ENCODE measurements around the gene BRD7.

BRD7 gene

DNA sequence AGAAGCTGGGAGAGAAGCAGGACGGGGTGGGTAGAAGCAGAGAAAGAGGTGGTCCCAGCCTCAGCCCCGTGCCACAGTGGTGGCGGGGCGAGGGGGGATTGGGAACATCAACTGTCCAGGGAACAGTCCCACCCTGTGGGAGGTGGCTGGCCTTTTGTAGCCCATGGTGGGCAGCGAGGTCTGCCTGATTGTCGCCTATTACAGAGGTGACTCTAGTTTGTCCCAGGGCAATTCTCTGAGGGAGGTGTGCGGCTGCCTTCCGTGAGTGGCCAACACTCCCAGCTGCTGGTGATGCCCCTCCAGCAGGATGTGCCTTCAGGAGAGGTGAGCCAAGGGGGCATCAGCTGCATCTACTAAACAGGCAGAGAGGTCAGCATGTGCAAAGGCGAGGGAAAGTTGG, 5.0 kb upstream of the BRD7 start:
- Mint-ChIP-seq H3K27me3 (ENCODE audit: low read depth) (peaks cover 13% of the 10 kb centered on the region), H3K27ac (no peak overlapping the region), H3K4me3 (no peak overlapping the region)

DNA sequence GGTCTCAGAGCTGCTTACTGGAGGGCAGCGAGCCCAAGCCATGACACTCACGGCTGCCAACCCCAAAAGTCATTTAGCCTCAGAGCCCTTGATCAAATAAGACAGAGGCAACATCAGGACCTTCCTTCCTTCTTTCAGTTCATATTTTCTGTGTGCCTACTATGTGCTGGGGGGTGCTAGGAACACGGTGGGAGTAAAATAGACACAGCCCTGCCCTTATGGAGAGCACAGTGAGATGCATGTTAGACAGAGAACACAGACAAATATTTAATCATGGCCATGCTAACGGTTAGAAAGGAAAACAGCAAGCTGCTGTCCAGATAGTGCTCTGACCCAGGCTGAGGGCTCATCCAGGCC, 4.5 kb upstream of the BRD7 start:
- Mint-ChIP-seq H3K27ac (no peak overlapping the region), H3K4me1 (ENCODE audit: low read depth) (peaks cover 9% of the 10 kb centered on the region)

More for the DNA sequence above, 5.0 kb upstream of the BRD7 start:
- peaks cover 1% of the 10 kb centered on the region for H3K36me3 Mint-ChIP-seq (ENCODE audit: low read depth)
- no peaks in the 10 kb centered on the region for H3K9me3 Mint-ChIP-seq
- H3K4me1 Mint-ChIP-seq (ENCODE audit: low read depth), result peaks cover 9% of the 10 kb centered on the region

DNA sequence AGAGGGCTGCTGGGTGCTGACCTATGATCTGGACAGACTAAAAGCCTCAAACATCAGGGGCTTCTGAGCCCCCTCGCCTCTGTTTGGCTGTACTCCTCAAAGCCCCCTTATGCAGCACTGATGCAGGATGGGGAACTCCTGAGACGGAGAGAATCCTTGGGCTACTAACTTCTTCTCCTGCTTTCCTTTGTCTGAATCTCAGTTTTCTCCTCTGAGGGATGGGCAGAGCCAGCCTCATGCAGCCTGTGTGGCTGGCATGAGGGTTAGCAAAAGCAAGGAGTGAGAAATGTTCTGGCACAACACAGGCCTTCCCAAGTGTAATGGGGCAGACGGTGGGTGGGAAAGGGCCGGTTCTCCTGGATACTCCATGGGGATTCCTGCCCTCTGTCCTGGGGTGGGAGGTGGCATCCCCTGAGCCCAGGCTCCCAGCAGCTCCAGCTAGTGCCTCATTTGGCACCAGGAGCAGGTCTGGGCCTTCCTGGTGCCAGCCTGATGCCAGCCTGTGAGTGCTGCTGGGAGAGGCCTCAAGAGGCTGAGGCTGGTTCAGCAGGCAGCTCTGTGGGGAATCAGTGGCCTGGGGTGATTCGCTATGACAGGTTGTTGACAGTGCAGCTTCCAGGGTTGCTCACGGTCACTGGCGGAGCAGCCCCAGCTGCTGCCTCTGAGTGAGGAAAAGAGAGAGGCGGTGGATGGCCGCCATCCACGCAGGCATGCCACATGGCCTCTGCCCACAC, 4.0 kb upstream of the BRD7 start:
- no peaks in the 10 kb centered on the region for H3K9me3 Mint-ChIP-seq
- H3K4me1 Mint-ChIP-seq (ENCODE audit: low read depth), result peaks cover 13% of the 10 kb centered on the region
- peaks cover 5% of the 10 kb centered on the region for H3K36me3 Mint-ChIP-seq (ENCODE audit: low read depth)
- no peak overlapping the region for H3K27ac Mint-ChIP-seq
- H3K4me3 Mint-ChIP-seq, result no peak overlapping the region
- H3K27me3 Mint-ChIP-seq (ENCODE audit: low read depth), result peaks cover 13% of the 10 kb centered on the region

More for the DNA sequence above, 4.5 kb upstream of the BRD7 start:
- peaks cover 1% of the 10 kb centered on the region for H3K36me3 Mint-ChIP-seq (ENCODE audit: low read depth)
- no peaks in the 10 kb centered on the region for H3K9me3 Mint-ChIP-seq
- peaks cover 13% of the 10 kb centered on the region for H3K27me3 Mint-ChIP-seq (ENCODE audit: low read depth)
- no peak overlapping the region for H3K4me3 Mint-ChIP-seq

DNA sequence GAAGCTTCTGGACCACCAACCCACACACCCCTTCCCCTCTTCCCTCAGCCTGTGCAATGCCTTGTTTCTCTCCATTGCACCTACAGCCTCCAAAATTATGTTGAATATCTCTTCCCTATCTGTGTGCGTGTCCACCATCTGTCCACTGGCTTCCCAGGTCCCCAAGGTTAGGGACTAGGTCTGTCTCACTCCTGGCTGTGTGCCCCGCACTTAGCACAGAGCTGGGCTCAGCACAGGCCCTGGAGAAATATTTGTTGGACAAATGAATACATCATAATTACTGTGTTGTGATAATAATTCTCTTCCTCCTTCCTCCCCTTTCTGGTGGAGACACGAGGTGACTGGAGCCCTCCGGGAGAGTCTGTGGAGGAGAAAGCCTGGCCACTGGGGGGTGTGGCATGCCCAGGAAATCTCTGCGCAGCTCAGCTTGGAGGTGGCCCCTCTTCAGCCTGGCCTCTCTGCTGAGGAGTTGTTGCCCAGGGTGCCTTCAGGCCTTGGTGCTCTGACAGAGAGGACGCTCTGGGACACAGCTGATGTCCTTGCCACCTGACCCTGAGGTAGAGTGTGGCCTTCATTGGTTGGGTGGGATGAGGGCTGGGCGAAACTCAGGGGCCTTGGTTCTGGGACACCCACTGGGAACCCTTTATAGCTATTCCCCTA, 3.3 kb upstream of the BRD7 start:
- Mint-ChIP-seq H3K9me3 (no peaks in the 10 kb centered on the region), H3K27me3 (ENCODE audit: low read depth) (peaks cover 11% of the 10 kb centered on the region), H3K4me1 (ENCODE audit: low read depth) (peaks cover 18% of the 10 kb centered on the region), H3K27ac (no peak overlapping the region), H3K4me3 (no peak overlapping the region), H3K36me3 (ENCODE audit: low read depth) (peaks cover 8% of the 10 kb centered on the region)

DNA sequence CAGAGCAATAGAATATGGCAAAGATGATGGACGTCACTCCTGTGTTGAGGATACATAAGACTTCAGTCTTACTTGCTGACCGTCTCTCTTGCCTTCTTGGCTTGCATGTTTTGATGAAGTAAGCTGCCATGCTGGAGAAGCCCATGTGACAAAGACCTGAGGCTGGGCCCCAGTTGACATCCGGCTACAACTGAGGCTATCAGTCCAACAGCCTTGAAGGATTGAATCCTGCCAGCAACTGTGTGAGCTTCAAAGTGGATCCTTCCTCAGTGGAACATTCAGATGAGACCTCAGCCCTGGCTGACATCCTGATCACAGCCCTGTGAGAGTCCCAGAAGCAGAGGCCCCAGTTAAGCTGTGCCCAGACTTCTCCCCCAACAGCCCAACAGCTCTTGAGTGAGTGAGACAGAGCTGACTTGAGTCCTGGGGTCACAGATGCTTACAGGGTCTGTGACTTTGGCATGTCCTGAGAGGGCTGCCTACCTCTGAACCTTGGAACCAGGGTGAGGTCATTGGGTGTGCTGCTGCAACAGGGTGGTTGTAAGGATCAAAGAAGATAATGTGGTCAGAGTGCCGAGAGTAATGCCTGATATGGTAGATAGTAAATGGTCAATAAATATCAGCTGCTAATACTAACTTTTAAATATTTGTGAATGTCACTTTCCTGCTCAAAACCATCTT, 2.4 kb upstream of the BRD7 start:
- Mint-ChIP-seq H3K27ac (no peak overlapping the region), H3K36me3 (ENCODE audit: low read depth) (peaks cover 10% of the 10 kb centered on the region), H3K4me3 (no peak overlapping the region), H3K4me1 (ENCODE audit: low read depth) (peaks cover 24% of the 10 kb centered on the region), H3K9me3 (no peaks in the 10 kb centered on the region), H3K27me3 (ENCODE audit: low read depth) (peaks cover 9% of the 10 kb centered on the region)

DNA sequence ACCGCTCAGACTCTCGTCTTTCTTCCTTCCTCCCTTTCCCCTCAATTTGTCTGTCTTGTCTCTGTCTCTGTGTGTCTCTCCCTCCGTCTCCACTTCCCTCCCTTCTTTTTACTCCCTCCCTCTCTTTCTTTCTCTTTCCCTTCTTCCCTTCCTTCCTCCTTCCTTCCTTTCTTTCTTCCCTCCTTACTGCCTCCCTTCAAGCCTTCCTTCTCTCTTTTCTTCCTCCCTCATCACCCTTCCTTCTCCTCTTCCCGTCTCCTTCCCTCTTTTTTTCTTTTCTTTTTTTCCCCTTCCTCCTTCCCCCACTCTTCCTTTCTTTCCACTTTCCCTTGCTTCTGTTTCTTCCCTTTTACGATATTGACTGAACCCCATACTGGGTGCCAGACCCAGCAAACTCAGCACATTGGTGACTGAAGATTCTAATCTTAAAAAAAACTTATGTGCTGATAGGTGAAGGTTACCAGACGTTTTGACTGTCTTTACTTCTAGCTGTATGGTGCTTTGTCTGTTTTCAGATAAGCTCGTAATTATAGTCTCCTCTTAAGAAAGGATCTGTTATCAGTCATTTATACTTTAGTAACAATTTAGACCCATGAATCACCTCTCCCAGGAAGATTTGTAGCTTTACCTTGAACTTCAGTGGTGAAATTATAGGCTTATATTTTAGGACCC, 481 bp upstream of the BRD7 start:
- Mint-ChIP-seq H3K36me3 (ENCODE audit: low read depth) (peaks cover 21% of the 10 kb centered on the region), H3K4me3 (peak overlapping the region; percentile 86), H3K4me1 (ENCODE audit: low read depth) (peaks cover 36% of the 10 kb centered on the region), H3K27me3 (ENCODE audit: low read depth) (peaks cover 4% of the 10 kb centered on the region), H3K9me3 (no peaks in the 10 kb centered on the region), H3K27ac (peak overlapping the region; percentile 84)

DNA sequence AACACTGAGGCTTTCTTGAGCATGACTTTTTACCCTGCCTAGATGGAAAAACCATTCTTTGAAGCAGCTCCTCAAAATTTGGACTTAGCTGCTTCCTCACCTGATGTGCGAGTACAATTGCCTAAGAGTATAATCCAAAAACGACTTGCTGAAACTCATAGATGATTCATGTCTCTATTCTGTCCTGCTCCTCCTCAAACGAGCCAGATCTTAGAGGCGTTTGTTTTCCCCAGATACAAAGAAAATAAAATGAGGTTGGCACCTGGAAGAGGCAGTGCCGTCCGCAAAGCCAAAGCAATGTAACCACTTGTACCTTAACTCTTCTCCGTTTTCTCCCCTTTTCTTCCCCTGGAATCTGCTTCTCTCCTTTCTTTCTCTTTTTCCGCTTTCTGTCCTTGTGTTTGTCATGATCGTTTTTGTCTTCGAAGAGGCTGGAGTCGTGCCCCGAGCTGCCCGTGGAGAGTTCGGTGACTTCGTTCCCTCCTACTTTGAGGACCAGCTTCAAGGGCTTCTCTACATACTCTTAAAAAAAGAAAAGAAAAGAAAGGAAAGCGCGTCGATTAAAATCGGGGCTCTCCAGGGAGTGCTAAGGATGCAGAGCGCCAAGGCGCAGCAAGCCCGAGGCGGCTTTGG, 895 bp downstream of the BRD7 start:
- peak overlapping the region; percentile 81 for H3K27ac Mint-ChIP-seq
- no peaks in the 10 kb centered on the region for H3K9me3 Mint-ChIP-seq
- H3K4me1 Mint-ChIP-seq (ENCODE audit: low read depth), result peaks cover 40% of the 10 kb centered on the region
- H3K36me3 Mint-ChIP-seq (ENCODE audit: low read depth), result peaks cover 29% of the 10 kb centered on the region
- H3K4me3 Mint-ChIP-seq, result peak overlapping the region; percentile 95
- no peaks in the 10 kb centered on the region for H3K27me3 Mint-ChIP-seq (ENCODE audit: low read depth)

DNA sequence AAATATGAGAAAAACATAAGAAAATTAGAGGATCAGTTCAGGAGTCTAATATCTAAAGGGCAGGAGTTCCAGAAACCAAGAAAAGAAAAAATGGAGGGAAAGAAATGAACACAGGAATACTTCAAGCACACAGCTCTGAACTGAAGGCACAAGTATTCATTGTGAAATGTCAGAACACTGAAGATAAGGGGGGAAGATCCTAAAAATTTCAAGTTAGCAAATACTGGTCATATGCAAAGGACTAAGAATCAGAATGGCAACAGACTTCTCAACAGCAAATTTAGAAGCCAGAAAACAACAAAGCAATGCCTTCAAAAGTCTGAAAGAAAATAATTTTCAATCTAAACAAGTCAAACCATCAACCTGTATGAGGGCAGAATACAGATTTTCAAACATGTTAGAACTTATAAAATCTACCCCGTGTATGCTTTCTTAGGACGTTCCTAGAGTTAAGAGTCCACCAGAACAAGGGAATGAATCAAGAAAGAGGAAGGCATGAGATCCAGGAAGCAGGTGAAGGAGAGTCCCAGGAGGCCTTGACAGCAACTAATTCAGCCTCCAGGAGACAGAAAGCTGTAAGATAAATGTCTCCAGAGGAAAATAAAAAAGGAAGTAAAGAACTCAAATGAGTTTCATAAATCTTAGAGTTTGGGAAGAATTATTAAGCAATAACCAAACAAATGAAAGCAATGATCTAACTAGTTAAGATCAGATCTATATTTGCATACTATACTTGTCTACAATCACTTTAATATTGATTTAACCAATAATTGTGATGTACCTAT, 2.8 kb downstream of the BRD7 start:
- Mint-ChIP-seq H3K4me1 (ENCODE audit: low read depth) (peaks cover 49% of the 10 kb centered on the region), H3K36me3 (ENCODE audit: low read depth) (peaks cover 35% of the 10 kb centered on the region), H3K4me3 (peak overlapping the region; percentile 56)

DNA sequence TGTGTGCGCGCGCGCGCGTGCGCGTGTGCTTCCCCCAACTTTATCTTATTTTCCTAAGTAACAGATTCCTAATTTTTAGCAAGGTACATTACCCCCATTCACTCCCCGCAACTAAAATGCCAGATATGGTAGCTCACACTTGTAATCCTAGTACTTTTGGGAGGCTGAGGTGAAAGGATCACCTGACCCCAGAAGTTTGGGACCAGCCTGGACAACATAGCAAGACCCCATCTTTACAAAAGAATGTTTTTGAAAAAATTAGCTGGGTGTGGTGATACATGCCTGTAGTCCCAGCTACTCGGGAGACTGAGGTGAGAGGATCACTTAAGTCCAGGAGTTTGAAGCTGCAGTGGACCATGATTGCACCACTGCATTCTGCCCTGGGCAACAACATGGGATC, 5.1 kb downstream of the BRD7 start:
- Mint-ChIP-seq H3K4me1 (ENCODE audit: low read depth) (peaks cover 47% of the 10 kb centered on the region), H3K4me3 (no peak overlapping the region), H3K27ac (no peak overlapping the region), H3K27me3 (ENCODE audit: low read depth) (no peaks in the 10 kb centered on the region), H3K36me3 (ENCODE audit: low read depth) (peaks cover 36% of the 10 kb centered on the region), H3K9me3 (no peaks in the 10 kb centered on the region)

More for the DNA sequence above, 2.8 kb downstream of the BRD7 start:
- Mint-ChIP-seq H3K27me3 (ENCODE audit: low read depth) (no peaks in the 10 kb centered on the region), H3K27ac (no peak overlapping the region), H3K9me3 (no peaks in the 10 kb centered on the region)

DNA sequence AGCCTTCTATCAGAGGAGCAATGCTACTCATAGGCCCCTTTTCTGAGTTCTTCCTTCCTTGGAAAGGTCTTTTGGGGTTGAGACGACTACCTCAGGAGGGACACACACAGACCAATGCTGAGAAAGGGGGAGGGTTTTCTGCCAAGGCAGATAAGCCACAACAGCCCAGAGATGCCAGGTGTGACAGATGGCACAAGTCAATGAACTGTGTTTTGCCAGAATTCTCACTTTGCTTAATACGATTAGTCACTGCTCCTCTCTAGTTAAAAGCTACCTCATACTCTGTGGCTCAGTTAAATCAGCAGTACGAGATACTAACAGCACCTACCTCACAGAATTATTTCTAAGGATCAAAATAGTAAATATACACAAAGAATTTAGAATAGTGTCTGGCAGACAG, 8.0 kb downstream of the BRD7 start:
- peaks cover 27% of the 10 kb centered on the region for H3K36me3 Mint-ChIP-seq (ENCODE audit: low read depth)
- no peaks in the 10 kb centered on the region for H3K27me3 Mint-ChIP-seq (ENCODE audit: low read depth)
- H3K4me1 Mint-ChIP-seq (ENCODE audit: low read depth), result peaks cover 29% of the 10 kb centered on the region
- H3K9me3 Mint-ChIP-seq, result no peaks in the 10 kb centered on the region
- no peak overlapping the region for H3K27ac Mint-ChIP-seq
- H3K4me3 Mint-ChIP-seq, result no peak overlapping the region

DNA sequence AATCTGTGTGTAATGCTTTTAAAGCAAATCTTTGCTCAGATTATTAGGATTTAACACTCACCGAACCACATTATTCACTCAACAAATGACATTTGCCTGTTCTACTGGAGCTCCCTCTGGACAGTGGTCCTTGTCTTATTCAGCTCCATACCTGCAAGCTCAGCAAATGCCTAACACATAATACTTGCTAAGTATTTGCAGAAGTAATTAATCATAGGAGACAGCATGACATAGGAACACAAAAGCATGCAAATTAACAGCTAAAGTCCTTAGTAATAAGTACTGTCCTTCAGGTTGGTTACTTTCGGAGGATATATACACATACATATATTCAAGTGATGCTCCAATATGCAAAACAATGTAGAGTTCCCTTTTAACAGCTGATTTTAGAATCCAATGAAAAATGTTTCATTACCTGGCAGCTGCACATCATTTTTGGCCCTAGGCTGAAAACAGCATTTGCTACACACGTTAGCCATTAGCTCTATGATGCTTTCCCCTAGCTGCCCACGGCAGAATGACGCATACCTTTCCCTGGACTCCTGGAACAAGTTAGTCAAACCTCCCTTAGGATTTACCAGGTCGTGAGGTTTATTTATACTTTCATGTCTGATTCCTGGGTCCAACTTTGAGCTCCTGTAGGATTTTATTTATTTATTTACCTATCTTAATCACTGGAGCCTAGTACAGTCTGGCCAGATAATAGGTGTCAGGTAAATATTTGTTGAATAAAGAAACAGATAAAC, 8.6 kb downstream of the BRD7 start:
- H3K4me3 Mint-ChIP-seq, result no peak overlapping the region
- peaks cover 25% of the 10 kb centered on the region for H3K4me1 Mint-ChIP-seq (ENCODE audit: low read depth)
- no peak overlapping the region for H3K27ac Mint-ChIP-seq
- H3K9me3 Mint-ChIP-seq, result no peaks in the 10 kb centered on the region
- no peaks in the 10 kb centered on the region for H3K27me3 Mint-ChIP-seq (ENCODE audit: low read depth)
- peaks cover 25% of the 10 kb centered on the region for H3K36me3 Mint-ChIP-seq (ENCODE audit: low read depth)

DNA sequence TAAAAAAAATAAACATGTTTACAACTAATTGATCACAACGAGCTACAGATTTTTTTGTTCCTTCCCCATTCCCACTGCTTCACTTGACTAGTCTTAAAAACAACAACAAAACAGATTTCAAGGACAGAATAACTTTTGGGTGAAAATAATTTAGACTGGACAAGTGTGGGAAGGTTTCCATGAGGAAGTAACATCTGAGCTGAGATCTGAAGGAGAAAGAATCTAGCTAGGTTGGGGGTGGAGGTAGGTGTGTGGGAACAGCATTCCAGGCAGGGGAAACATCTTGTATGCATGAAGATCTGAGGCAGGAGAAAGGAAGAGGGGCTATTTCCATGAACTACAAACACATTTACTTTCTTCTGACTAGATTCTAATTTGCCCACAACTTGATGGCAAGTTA, 9.2 kb downstream of the BRD7 start:
- Mint-ChIP-seq H3K4me1 (ENCODE audit: low read depth) (peaks cover 27% of the 10 kb centered on the region), H3K36me3 (ENCODE audit: low read depth) (peaks cover 27% of the 10 kb centered on the region), H3K27me3 (ENCODE audit: low read depth) (no peaks in the 10 kb centered on the region), H3K4me3 (no peak overlapping the region), H3K9me3 (no peaks in the 10 kb centered on the region), H3K27ac (no peak overlapping the region)
